ENCODE results near the gene HYCC2.
"Not testable (repeated sequence)": the region's sequence is repeated elsewhere in the genome, so short reads cannot be mapped to it uniquely, and the experiment has no call there.

The HYCC2 gene

DNA sequence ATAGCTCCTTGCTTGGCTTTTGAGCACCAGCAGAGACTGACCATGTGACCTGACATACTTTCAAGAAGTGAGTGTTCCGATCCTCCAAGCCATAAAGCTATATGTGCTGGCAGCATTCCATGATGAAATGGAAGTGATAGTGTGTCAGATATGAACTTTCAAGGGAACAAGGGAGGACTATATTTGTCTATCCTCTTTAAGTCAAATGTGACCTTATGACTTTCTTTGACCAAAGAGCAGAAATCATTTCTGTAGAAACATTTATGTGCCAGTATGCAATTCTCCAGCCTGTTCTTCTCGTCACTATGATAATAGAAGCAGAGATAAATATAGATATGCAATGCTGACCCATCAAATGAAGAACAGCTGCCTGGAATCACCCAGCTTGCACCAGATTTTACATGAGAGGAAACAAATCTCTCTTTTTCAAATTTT, 14.4 kb downstream of the HYCC2 start:
- H3K4me3 ChIP-seq (ENCODE audit: low read length), result no peak overlapping the region
- no peak for DNase-seq (ENCODE audit: low read depth)
- no peak for TF ChIP-seq CTCF (conservative IDR thresholded peaks at IDR 0.05; ENCODE audit: low read depth, low read length)

GRCh38 chr2:201049455-201049854, 22.0 kb downstream of the HYCC2 start:
- no peak for TF ChIP-seq CTCF (conservative IDR thresholded peaks at IDR 0.05; ENCODE audit: low read depth, low read length)
- no peak overlapping the region for H3K4me3 ChIP-seq (ENCODE audit: low read length)
- no peak for DNase-seq (ENCODE audit: low read depth)

DNA sequence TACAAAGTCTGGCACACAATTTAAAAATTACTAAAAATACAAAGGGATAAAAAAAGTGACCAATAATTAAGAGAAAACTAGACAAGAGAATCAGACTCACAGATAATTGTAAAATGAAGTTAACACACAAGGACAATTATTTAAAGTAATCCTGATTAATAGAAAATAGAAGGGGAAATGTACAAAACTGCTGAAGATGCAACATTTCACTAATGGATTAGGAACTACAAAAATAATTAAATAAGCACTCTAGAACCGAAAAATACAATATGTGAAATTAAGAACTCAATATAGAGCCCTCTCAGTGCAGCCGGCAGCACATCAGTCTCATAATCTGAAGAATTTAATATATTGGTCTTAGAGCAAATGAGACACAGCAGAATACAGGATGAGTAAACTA, 24.6 kb downstream of the HYCC2 start:
- no peak for DNase-seq (ENCODE audit: low read depth)
- no peak for TF ChIP-seq CTCF (conservative IDR thresholded peaks at IDR 0.05; ENCODE audit: low read depth, low read length)
- no peak overlapping the region for H3K4me3 ChIP-seq (ENCODE audit: low read length)

- not testable (repeated sequence) for DNase-seq (ENCODE audit: low read depth); H3K4me3 ChIP-seq (ENCODE audit: low read length)
Observed at GRCh38 chr2:201043050-201043449, 28.4 kb downstream of the HYCC2 start.

DNA sequence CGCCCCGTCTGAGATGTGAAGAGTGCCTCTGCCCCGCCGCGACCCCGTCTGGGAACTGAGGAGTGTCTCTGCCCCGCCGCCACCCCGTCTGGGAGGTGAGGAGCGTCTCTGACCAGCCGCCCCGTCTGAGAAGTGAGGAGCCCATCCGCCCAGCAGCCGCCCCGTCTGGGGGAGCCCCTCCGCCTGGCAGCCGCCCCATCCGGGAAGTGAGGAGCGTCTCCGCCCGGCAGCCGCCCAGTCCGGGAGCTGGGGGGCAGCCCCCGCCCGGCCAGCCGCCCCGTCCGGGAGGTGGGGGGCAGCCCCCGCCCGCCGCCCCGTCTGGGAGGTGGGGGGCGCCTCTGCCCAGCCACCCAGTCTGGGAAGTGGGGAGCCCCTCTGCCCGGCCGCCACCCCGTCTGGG, 29.0 kb downstream of the HYCC2 start:
- DNase-seq (ENCODE audit: low read depth), result not testable (repeated sequence)

DNA sequence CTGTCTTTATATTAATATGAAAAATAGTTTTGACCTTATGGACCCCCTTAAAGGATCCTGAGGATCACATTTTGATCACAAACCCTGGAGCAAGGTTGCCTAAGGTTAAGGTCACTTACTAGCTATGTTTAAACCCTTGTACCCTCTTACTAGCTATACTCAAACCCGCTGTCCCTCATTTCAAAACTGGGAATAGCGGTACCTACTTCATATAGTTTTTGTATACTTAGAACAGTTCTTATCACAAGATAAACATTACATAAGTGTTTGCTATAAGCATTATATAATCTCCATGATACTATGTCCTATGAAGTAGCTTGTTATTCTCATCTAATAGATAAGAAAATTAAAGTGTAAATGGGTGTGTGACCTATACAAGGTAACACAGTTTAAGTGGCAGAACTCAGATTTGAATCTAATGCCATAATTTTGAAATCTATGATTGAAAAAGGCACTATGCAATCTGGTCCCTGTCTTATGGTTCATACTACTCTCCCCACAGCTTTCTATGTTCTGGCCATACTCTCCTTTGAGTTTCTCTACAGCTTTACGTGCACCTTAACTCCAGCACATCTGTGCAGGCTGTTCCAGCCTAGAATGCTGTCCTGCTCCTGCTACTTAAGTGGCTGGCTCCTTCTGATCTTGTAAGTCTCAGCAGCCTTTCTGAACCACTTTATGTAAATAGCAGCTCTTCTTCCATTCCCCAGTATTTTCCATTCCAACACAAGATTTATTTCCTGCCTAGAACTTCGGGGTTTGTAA, 30.4 kb downstream of the HYCC2 start:
- H3K4me3 ChIP-seq (ENCODE audit: low read length), result no peak overlapping the region
- TF ChIP-seq CTCF (conservative IDR thresholded peaks at IDR 0.05; ENCODE audit: low read depth, low read length), result no peak
- DNase-seq (ENCODE audit: low read depth), result no peak

More for the DNA sequence above, 29.0 kb downstream of the HYCC2 start:
- not testable (repeated sequence) for H3K4me3 ChIP-seq (ENCODE audit: low read length)

DNA sequence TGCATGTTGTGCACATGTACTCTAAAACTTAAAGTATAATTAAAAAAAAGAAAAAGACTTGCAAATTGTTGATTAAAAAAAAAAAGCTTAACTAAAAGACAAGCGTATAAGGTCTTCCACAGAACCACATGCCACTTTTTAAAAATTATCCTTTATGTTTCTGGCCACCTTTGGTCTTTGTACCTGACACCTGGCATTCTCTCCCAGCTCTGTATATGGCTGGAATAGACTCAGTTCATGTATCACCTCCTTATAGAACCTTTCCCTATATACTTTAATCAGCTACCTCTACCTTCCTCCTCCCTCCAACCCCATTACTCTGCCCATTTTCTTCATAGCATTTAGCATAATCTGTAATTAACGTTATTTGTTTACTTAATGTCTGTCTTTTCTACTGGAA, 32.6 kb downstream of the HYCC2 start:
- no peak overlapping the region for H3K4me3 ChIP-seq (ENCODE audit: low read length)
- DNase-seq (ENCODE audit: low read depth), result no peak
- TF ChIP-seq CTCF (conservative IDR thresholded peaks at IDR 0.05; ENCODE audit: low read depth, low read length), result no peak

DNA sequence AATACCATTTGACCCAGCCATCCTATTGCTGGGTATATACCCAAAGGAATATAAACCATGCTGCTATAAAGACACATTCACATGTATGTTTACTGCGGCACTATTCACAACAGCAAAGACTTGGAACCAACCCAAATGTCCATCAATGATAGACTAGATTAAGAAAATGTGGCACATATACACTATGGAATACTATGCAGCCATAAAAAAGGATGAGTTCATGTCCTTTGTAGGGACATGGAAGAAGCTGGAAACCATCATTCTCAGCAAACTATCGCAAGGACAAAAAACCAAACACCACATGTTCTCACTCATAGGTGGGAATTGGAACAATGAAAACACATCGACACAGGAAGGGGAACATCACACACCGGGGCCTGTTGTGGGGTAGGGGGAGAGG, 33.1 kb downstream of the HYCC2 start:
- DNase-seq (ENCODE audit: low read depth); H3K4me3 ChIP-seq (ENCODE audit: low read length): not testable (repeated sequence)

DNA sequence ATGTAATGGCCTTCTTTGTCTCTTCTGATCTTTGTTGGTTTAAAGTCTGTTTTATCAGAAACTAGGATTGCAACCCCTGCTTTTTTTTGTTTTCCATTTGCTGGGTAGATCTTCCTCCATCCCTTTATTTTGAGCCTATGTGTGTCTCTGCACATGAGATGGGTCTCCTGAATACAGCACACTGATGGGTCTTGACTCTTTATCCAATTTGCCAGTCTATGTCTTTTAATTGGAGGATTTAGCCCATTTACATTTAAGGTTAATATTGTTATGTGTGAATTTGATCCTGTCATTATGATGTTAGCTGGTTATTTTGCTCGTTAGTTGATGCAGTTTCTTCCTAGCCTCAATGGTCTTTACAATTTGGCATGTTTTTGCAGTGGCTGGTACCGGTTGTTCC, 37.1 kb downstream of the HYCC2 start:
- not testable (repeated sequence) for DNase-seq (ENCODE audit: low read depth)

More for the DNA sequence above, 37.1 kb downstream of the HYCC2 start:
- H3K4me3 ChIP-seq (ENCODE audit: low read length), result not testable (repeated sequence)
